B cell (primary cell): ENCODE data around the gene HSD11B2. TPM values are rescaled to one million over a fixed set of nuclear protein-coding genes. Genes with fewer than 3 reads are reported as not detected.

Source experiments
- ATAC-seq: fragments of 200-7000 bp; cut with Tn5 transposase; one replicate; pipeline ENCODE4 v1.10.0; 2021; ENCODE audit warnings: low read depth, mild to moderate bottlenecking, moderate number of reproducible peaks, moderate library complexity
- CTCF ChIA-PET: fragments of 350-600 bp; sonication (Branson Sonifier 250); formaldehyde crosslinking; loops from one replicate; lab custom pipeline; 2021; ENCODE audit warnings: antibody characterized with exemption, inconsistent platforms; lab: Charles Lee
- POLR2A ChIA-PET: fragments of 350-600 bp; sonication (Branson Sonifier 250); formaldehyde crosslinking; loops from one replicate; lab custom pipeline; 2021; ENCODE audit warnings: antibody characterized with exemption; lab: Charles Lee
- DNase-seq: peaks from one replicate; pipeline ENCODE4 v3.0.0; 2013
- H2AFZ ChIP-seq: 2 replicates; pipeline ENCODE4 v1.6.1; 2012; ENCODE audit warnings: mild to moderate bottlenecking, low read depth, low read length; ENCODE audit not compliant: insufficient read depth, poor library complexity, severe bottlenecking
- H3K27ac ChIP-seq, 2 donors: 1 replicate in 1 of 2; 2 replicates in 1 of 2; pipeline ENCODE4 v1.5.1; 2012 to 2013; ENCODE audit warnings: low read length in 2 of 2, mild to moderate bottlenecking in 2 of 2, moderate library complexity in 1 of 2
- H3K27me3 ChIP-seq, 4 experiments: fragments of 200-600 bp in 1 of 4; sonication (generic) in 1 of 4; replicated peaks in 1 of 4; 1 replicate in 2 of 4; 2 replicates in 2 of 4; pipeline versions ENCODE4 v1.6.1 to v1.7.0; 2013 to 2016; ENCODE audit warnings: low read length in 3 of 4, mild to moderate bottlenecking in 2 of 4, mixed read lengths in 1 of 4, moderate library complexity in 1 of 4; ENCODE audit not compliant: insufficient read depth in 4 of 4, control insufficient read depth in 3 of 4; ENCODE audit errors: control extremely low read depth in 1 of 4
- H3K36me3 ChIP-seq, 2 experiments: replicated peaks in 1 of 2; 1 replicate in 1 of 2; 2 replicates in 1 of 2; pipeline versions ENCODE4 v1.6.1 to v1.7.1; 2013; ENCODE audit warnings: low read length in 1 of 2; ENCODE audit not compliant: insufficient read depth in 2 of 2, control insufficient read depth in 1 of 2; ENCODE audit errors: control extremely low read depth in 1 of 2, extremely low read depth in 1 of 2
- H3K4me1 ChIP-seq, 2 donors: fragments of 200-600 bp in 1 of 2; sonication (generic) in 1 of 2; 1 replicate in 1 of 2; 2 replicates in 1 of 2; pipeline versions ENCODE4 v1.5.1 to v1.6.1; 2013 to 2017; ENCODE audit warnings: low read length in 2 of 2; ENCODE audit not compliant: control insufficient read depth in 2 of 2, insufficient read depth in 2 of 2
- H3K4me2 ChIP-seq: replicated peaks from 2 replicates; pipeline ENCODE3; 2012; ENCODE audit warnings: mild to moderate bottlenecking, low read depth, low read length; ENCODE audit not compliant: poor library complexity, severe bottlenecking
- H3K4me3 ChIP-seq, 5 experiments: fragments of 200-600 bp in 1 of 5; sonication (generic) in 1 of 5; 1 replicate in 3 of 5; 2 replicates in 2 of 5; pipeline versions ENCODE4 v1.5.1 to v1.7.0; 2011 to 2016; ENCODE audit warnings: low read length in 4 of 5, mild to moderate bottlenecking in 4 of 5, low read depth in 2 of 5, control low read depth in 1 of 5, moderate library complexity in 1 of 5; ENCODE audit not compliant: insufficient read depth in 1 of 5; ENCODE audit errors: control extremely low read depth in 1 of 5, extremely low read depth in 1 of 5
- H3K79me2 ChIP-seq: fragments of 200-600 bp; sonication (generic); one replicate; pipeline ENCODE4 v1.6.0; 2016; ENCODE audit warnings: low read length; ENCODE audit not compliant: control insufficient read depth, insufficient read depth
- H3K9ac ChIP-seq: fragments of 200-600 bp; sonication (generic); 2 replicates; pipeline ENCODE4 v1.6.1; 2017; ENCODE audit warnings: mild to moderate bottlenecking, low read length, moderate library complexity
- H3K9me3 ChIP-seq, 3 donors: one replicate each; pipeline versions ENCODE4 v1.6.1 to v1.7.1; 2013; ENCODE audit warnings: low read length in 2 of 3; ENCODE audit not compliant: control insufficient read depth in 2 of 3, insufficient read depth in 1 of 3; ENCODE audit errors: control extremely low read depth in 1 of 3
- H4K20me1 ChIP-seq: 2 replicates; pipeline ENCODE4 v1.6.0; 2012; ENCODE audit warnings: mild to moderate bottlenecking, low read length; ENCODE audit not compliant: insufficient read depth, control insufficient read depth, poor library complexity, severe bottlenecking
- H3K27ac Mint-ChIP-seq: one replicate; pipeline ENCODE4 v1.8.0; 2021; ENCODE audit warnings: mixed read lengths
- H3K27me3 Mint-ChIP-seq: one replicate; pipeline ENCODE4 v1.8.0; 2021; ENCODE audit warnings: mixed read lengths
- H3K4me1 Mint-ChIP-seq: one replicate; pipeline ENCODE4 v1.8.0; 2021; ENCODE audit warnings: mixed read lengths
- H3K4me3 Mint-ChIP-seq: one replicate; pipeline ENCODE4 v1.8.0; 2021; ENCODE audit warnings: mixed read lengths
- H3K9me3 Mint-ChIP-seq: one replicate; pipeline ENCODE4 v1.8.0; 2022; ENCODE audit warnings: mixed read lengths; ENCODE audit not compliant: insufficient read depth
- EZH2 ChIP-seq: IDR thresholded peaks from 2 replicates; pipeline ENCODE4 v1.6.1; 2012; ENCODE audit warnings: borderline replicate concordance, low read depth, mild to moderate bottlenecking, moderate library complexity, low read length; ENCODE audit not compliant: insufficient read depth, poor library complexity, severe bottlenecking
- WGBS: methylation state at CpG from one replicate; pipeline ENCODE4 v1.1.5; 2013; ENCODE audit warnings: missing lambda C conversion rate; ENCODE audit not compliant: insufficient coverage; 5-methylcytosine and 5-hydroxymethylcytosine counted together
- intact Hi-C: fragments of 100-400 bp; cut with micrococcal nuclease; formaldehyde crosslinking; loops from one replicate; pipeline ENCODE4 v1.10.0; 2022
- polyA plus RNA-seq: library from polyadenylated mRNA; depleted of rRNA; stranded (reverse); fragments of >200 nt; gene quantifications from 2 replicates; pipeline ENCODE4 v1.2.3, GENCODE V29; 2012
- total RNA-seq, 2 donors: library from RNA; stranded (reverse); fragments of 120-200 nt in 1 of 2; gene quantifications; 1 replicate in 1 of 2; 2 replicates in 1 of 2; pipeline versions ENCODE4 v1.2.3 to v1.2.4, GENCODE V29; 2013 to 2022
- TF ChIP-seq, protein P1 (sequence below): fragments of 200-600 bp; IDR thresholded peaks from one replicate; pipeline ENCODE4 v1.8.0; 2022; ENCODE audit warnings: antibody characterized with exemption, mild to moderate bottlenecking

Gene HSD11B2
- total and polyA plus RNA-seq, 2 donors (not counting 1 experiment from before 2014, with no cell fraction given): 0.09 TPM; not detected in 1

DNA sequence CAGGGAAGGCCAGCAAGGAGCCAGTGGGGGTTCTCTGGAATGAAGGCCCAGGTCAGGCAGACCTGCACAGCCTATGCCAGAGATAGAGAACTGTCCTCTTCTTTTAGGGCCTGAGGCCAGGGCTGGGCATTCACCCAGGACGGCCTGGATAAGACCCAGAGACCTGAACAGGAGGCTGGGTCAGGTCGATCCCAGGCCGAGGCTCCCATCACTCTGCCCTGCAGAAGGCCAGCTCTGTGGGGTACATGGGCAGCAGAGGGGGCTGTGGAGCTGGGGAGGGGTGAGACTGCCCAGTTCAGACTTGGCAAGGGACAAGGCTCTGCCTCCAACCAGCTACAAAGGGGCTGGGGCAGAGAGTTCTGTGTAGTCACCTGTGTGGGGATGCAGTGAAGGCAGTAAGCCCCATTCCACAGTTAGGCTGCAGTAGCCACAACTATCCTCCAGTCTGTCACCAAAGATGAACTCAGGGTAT, 14.6 kb downstream of the HSD11B2 start:
- 100% methylated on average over 3 of the region's 3 CpGs for WGBS
- CTCF ChIA-PET: interaction anchor here (0.8 to 3.8 kb wide), 4 partner anchors 18 to 71 kb away, joined by 3 to 19 read pairs (median 12); no protein-coding TSS in a partner anchor
- Mint-ChIP-seq H3K9me3 (no peaks in the 10 kb centered on the region), H3K4me1 (no peaks in the 10 kb centered on the region), H3K27me3 (no peaks in the 10 kb centered on the region), H3K4me3 (no peak overlapping the region), H3K27ac (no peak overlapping the region)
- Histone ChIP-seq H3K4me3 (no peak overlapping the region), H3K4me1 (no peaks in the 10 kb centered on the region), H3K27me3 (no peaks in the 10 kb centered on the region), H3K9me3 (peaks cover 0 to 2% (median 0%) of the 10 kb centered on the region in 3 donors), H3K4me2 (no peak overlapping the region), H4K20me1 (peaks cover 78% of the 10 kb centered on the region), H3K79me2 (peaks cover 13% of the 10 kb centered on the region), H2AFZ (no peak overlapping the region), H3K36me3 (peaks cover 0 to 85% of the 10 kb centered on the region in 2 experiments), H3K9ac (no peak overlapping the region), H3K27ac (no peak overlapping the region)
- ATAC-seq (no peak), DNase-seq (no peak)
- intact Hi-C loops: no loop called here
- POLR2A ChIA-PET: no interaction called here
- TF ChIP-seq, protein P1, sequence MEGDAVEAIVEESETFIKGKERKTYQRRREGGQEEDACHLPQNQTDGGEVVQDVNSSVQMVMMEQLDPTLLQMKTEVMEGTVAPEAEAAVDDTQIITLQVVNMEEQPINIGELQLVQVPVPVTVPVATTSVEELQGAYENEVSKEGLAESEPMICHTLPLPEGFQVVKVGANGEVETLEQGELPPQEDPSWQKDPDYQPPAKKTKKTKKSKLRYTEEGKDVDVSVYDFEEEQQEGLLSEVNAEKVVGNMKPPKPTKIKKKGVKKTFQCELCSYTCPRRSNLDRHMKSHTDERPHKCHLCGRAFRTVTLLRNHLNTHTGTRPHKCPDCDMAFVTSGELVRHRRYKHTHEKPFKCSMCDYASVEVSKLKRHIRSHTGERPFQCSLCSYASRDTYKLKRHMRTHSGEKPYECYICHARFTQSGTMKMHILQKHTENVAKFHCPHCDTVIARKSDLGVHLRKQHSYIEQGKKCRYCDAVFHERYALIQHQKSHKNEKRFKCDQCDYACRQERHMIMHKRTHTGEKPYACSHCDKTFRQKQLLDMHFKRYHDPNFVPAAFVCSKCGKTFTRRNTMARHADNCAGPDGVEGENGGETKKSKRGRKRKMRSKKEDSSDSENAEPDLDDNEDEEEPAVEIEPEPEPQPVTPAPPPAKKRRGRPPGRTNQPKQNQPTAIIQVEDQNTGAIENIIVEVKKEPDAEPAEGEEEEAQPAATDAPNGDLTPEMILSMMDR: no peak
- no peak for TF ChIP-seq EZH2
